ENCODE data around the gene RPAP2. TPM values are rescaled to one million over a fixed set of nuclear protein-coding genes. Genes with fewer than 3 reads are reported as not detected.

Gene RPAP2
- total RNA-seq, 2 donors from 2014 or later = 16.7 to 23.5 TPM

- intact Hi-C loops (cut with DNase I) = no loop called here
- no peaks in the 10 kb centered on the region for H3K36me3 ChIP-seq
- H3K4me1 ChIP-seq = no peaks in the 10 kb centered on the region
- DNase-seq = no peak
- no peak for TF ChIP-seq CTCF (IDR thresholded peaks at IDR 0.05)
- H3K4me3 ChIP-seq = no peak overlapping the region
- H3K27me3 ChIP-seq = no peaks in the 10 kb centered on the region
- H3K9me3 ChIP-seq = no peaks in the 10 kb centered on the region
- no peak overlapping the region for H3K9ac ChIP-seq (ENCODE audit: low read depth in 2 of 2, low read length in 2 of 2)
- no peak overlapping the region for H3K27ac ChIP-seq
Observed at GRCh38 chr1:92409946-92410549, 111.2 kb downstream of the RPAP2 start.

GRCh38 chr1:92410706-92411105 is 111.8 kb downstream of the RPAP2 start:
- no peak for TF ChIP-seq CTCF (IDR thresholded peaks at IDR 0.05)
- Histone ChIP-seq H3K9ac (ENCODE audit: low read depth in 2 of 2, low read length in 2 of 2) (no peak overlapping the region), H3K9me3 (no peaks in the 10 kb centered on the region), H3K4me1 (no peaks in the 10 kb centered on the region), H3K27me3 (no peaks in the 10 kb centered on the region), H3K4me3 (no peak overlapping the region), H3K27ac (peak overlapping the region; percentile 42), H3K36me3 (no peaks in the 10 kb centered on the region)
- DNase-seq = peak; percentile 22
- intact Hi-C loops (cut with DNase I) = no loop called here

- Histone ChIP-seq H3K9ac (ENCODE audit: low read depth in 2 of 2, low read length in 2 of 2) (no peak overlapping the region), H3K9me3 (no peaks in the 10 kb centered on the region), H3K4me1 (no peaks in the 10 kb centered on the region), H3K36me3 (no peaks in the 10 kb centered on the region), H3K27ac (peak overlapping the region; percentile 42), H3K27me3 (no peaks in the 10 kb centered on the region), H3K4me3 (no peak overlapping the region)
- intact Hi-C loops (cut with DNase I) = no loop called here
- peak; percentile 55 for DNase-seq
- TF ChIP-seq CTCF (IDR thresholded peaks at IDR 0.05) = no peak
Observed at GRCh38 chr1:92411511-92411910, 112.7 kb downstream of the RPAP2 start.

DNA sequence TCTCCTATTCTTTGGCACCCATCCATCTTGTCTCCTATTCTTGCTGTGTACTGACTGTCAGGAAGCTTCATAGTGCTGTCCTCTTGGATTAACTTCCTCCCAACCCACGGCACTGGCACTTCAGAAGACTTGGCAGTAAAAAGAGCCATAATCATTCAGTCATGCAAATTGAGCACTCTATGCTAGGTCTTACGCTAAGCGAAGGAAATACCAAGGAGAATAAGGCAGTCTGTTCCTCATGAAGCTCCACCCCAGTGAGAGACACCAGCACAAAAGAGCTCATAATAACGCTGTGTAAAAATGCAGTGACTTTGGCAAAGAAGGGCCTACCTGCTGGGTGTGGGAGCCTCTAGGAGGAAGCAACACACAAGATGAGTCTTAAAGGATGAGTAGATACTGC is 120.8 kb downstream of the RPAP2 start:
- intact Hi-C loops (cut with DNase I) = no loop called here
- no peaks in the 10 kb centered on the region for H3K27me3 ChIP-seq
- H3K9ac ChIP-seq (ENCODE audit: low read depth in 2 of 2, low read length in 2 of 2) = no peak overlapping the region
- no peak for DNase-seq
- H3K27ac ChIP-seq = no peak overlapping the region
- no peaks in the 10 kb centered on the region for H3K9me3 ChIP-seq
- no peak for TF ChIP-seq CTCF (IDR thresholded peaks at IDR 0.05)
- no peaks in the 10 kb centered on the region for H3K36me3 ChIP-seq
- no peaks in the 10 kb centered on the region for H3K4me1 ChIP-seq
- H3K4me3 ChIP-seq = no peak overlapping the region

GRCh38 chr1:92424381-92424780 is 125.5 kb downstream of the RPAP2 start:
- no peaks in the 10 kb centered on the region for H3K27me3 ChIP-seq
- DNase-seq = no peak
- no peaks in the 10 kb centered on the region for H3K4me1 ChIP-seq
- H3K9ac ChIP-seq (ENCODE audit: low read depth in 2 of 2, low read length in 2 of 2) = no peak overlapping the region
- H3K9me3 ChIP-seq = no peaks in the 10 kb centered on the region
- H3K4me3 ChIP-seq = no peak overlapping the region
- no peaks in the 10 kb centered on the region for H3K36me3 ChIP-seq
- intact Hi-C loops (cut with DNase I) = no loop called here
- H3K27ac ChIP-seq = no peak overlapping the region
- TF ChIP-seq CTCF (IDR thresholded peaks at IDR 0.05) = no peak
